PFSK-1 (cell line): ENCODE results near the gene APBB2.

Experiments used
- FOXP2 ChIP-seq: optimal IDR thresholded peaks from 2 replicates; pipeline ENCODE3; 2011; ENCODE audit warnings: borderline replicate concordance, control low read depth, inconsistent platforms; ENCODE audit not compliant: insufficient read depth; ENCODE audit errors: extremely low read length, extremely low read depth
- POLR2AphosphoS5 ChIP-seq: IDR thresholded peaks from 2 replicates; pipeline ENCODE4 v1.6.1; 2012; ENCODE audit warnings: low read depth, mild to moderate bottlenecking, control low read depth, low read length, moderate library complexity
- REST ChIP-seq, 2 experiments: IDR thresholded peaks; 2 replicates each; pipeline versions ENCODE4 v1.6.1 to v1.8.0; 2011 to 2012; ENCODE audit warnings: low read depth in 2 of 2, low read length in 2 of 2, control low read depth in 1 of 2, inconsistent platforms in 1 of 2, mild to moderate bottlenecking in 1 of 2, moderate library complexity in 1 of 2; ENCODE audit not compliant: insufficient read depth in 1 of 2
- SIN3A ChIP-seq: IDR thresholded peaks from 2 replicates; pipeline ENCODE4 v1.6.1; 2012; ENCODE audit warnings: mild to moderate bottlenecking, low read length, moderate library complexity, borderline replicate concordance; ENCODE audit not compliant: insufficient read depth
- TAF1 ChIP-seq: IDR thresholded peaks from 2 replicates; pipeline ENCODE4 v1.6.1; 2012; ENCODE audit warnings: low read length, control low read depth, borderline replicate concordance; ENCODE audit not compliant: insufficient read depth

Gene APBB2

GRCh38 chr4:40937140-40937725, 277.1 kb downstream of the APBB2 start:
- no peak for TF ChIP-seq REST (IDR thresholded peaks at IDR 0.05; ENCODE audit: insufficient read depth in 1 of 2, low read depth in 2 of 2, low read length in 2 of 2)
- no peak for TF ChIP-seq SIN3A
- TF ChIP-seq TAF1 = no peak
- no peak for TF ChIP-seq POLR2AphosphoS5
- TF ChIP-seq FOXP2 = no peak

GRCh38 chr4:40934676-40935075, 279.7 kb downstream of the APBB2 start:
- TF ChIP-seq SIN3A = no peak
- no peak for TF ChIP-seq FOXP2
- no peak for TF ChIP-seq TAF1
- TF ChIP-seq REST (IDR thresholded peaks at IDR 0.05; ENCODE audit: insufficient read depth in 1 of 2, low read depth in 2 of 2, low read length in 2 of 2) = no peak
- no peak for TF ChIP-seq POLR2AphosphoS5

GRCh38 chr4:40933272-40934053, 280.9 kb downstream of the APBB2 start:
- TF ChIP-seq SIN3A (no peak), POLR2AphosphoS5 (no peak), FOXP2 (no peak), REST (IDR thresholded peaks at IDR 0.05; ENCODE audit: insufficient read depth in 1 of 2, low read depth in 2 of 2, low read length in 2 of 2) (no peak), TAF1 (no peak)

- no peak for TF ChIP-seq REST (IDR thresholded peaks at IDR 0.05; ENCODE audit: insufficient read depth in 1 of 2, low read depth in 2 of 2, low read length in 2 of 2)
- TF ChIP-seq POLR2AphosphoS5 = no peak
- TF ChIP-seq SIN3A = no peak
- TF ChIP-seq FOXP2 = no peak
- TF ChIP-seq TAF1 = no peak
These were observed 282.5 kb downstream of the APBB2 start for GRCh38 chr4:40931841-40932240.

DNA sequence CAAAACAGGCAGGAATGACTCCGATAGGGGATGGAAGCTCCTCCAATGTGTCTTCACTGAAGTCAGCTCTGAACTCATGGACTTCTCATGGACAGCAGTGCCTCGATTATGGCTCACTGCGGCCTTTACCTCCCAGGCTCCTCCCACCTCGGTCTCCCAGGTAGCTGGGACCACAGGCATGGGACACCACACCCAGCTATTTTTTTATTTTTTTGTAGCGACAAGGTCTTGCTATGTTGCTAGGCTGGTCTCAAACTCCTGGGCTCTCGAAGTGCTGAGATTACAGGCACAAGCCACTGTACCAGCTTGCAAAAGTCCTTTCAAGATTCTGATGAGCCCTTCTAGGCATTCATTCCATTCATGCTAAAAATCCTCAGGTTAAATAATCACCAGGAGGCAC, 283.1 kb downstream of the APBB2 start:
- no peak for TF ChIP-seq SIN3A
- no peak for TF ChIP-seq POLR2AphosphoS5
